Activated B cell treated with CpG ODN at 0.5 μM for 24 hours (primary cell): Measurements from ENCODE around the gene GEN1. TPM values are rescaled to one million over a fixed set of nuclear protein-coding genes. Genes with fewer than 3 reads are reported as not detected.

Source experiments
- ATAC-seq: fragments of 200-7000 bp; cut with Tn5 transposase; one replicate; pipeline ENCODE4 v1.10.0; 2021; ENCODE audit warnings: low read depth, mild to moderate bottlenecking, moderate library complexity
- CTCF ChIA-PET: fragments of 350-600 bp; sonication (Branson Sonifier 250); formaldehyde crosslinking; loops from one replicate; lab custom pipeline; 2021; ENCODE audit warnings: antibody characterized with exemption; lab: Charles Lee
- POLR2A ChIA-PET: fragments of 350-600 bp; sonication (Branson Sonifier 250); formaldehyde crosslinking; loops from one replicate; lab custom pipeline; 2021; ENCODE audit warnings: antibody characterized with exemption; lab: Charles Lee
- DNase-seq: peaks from one replicate; pipeline ENCODE4 v3.0.0; 2022
- H3K27ac Mint-ChIP-seq: one replicate; pipeline ENCODE4 v1.8.0; 2020; ENCODE audit warnings: mixed read lengths
- H3K27me3 Mint-ChIP-seq: one replicate; pipeline ENCODE4 v1.8.0; 2021; ENCODE audit warnings: mixed read lengths
- H3K36me3 Mint-ChIP-seq: one replicate; pipeline ENCODE4 v1.8.0; 2021; ENCODE audit warnings: low read depth, mixed read lengths
- H3K4me1 Mint-ChIP-seq: one replicate; pipeline ENCODE4 v1.8.0; 2021; ENCODE audit warnings: mixed read lengths
- H3K4me3 Mint-ChIP-seq: one replicate; pipeline ENCODE4 v1.8.0; 2020; ENCODE audit warnings: mild to moderate bottlenecking, mixed read lengths
- H3K9me3 Mint-ChIP-seq: one replicate; pipeline ENCODE4 v1.8.0; 2020; ENCODE audit warnings: mixed read lengths
- CTCF ChIP-seq: fragments of 200-600 bp; IDR thresholded peaks from one replicate; pipeline ENCODE4 v1.8.0; 2022; ENCODE audit warnings: antibody characterized with exemption, mild to moderate bottlenecking
- intact Hi-C: fragments of 100-400 bp; cut with micrococcal nuclease; formaldehyde crosslinking; loops from one replicate; pipeline ENCODE4 v1.15.1; 2024
- total RNA-seq: library from RNA; stranded (reverse); gene quantifications from 2 replicates; pipeline ENCODE4 v1.2.3, GENCODE V29; 2022

The GEN1 gene
- total RNA-seq: 141 and 163 TPM in 2 replicates

- POLR2A ChIA-PET: interaction anchor here (0.6 to 5.0 kb wide), 35 partner anchors 8 to 1123 kb away, joined by 3 to 118 read pairs (median 4); partner anchors contain the start of genes KCNS3 and MSGN1
- intact Hi-C loops: loop anchor here (2.0 to 5.0 kb wide), 8 partner anchors 17 to 1593 kb away; partner anchors contain the start of gene RAD51AP2
- H3K4me3 Mint-ChIP-seq: peak within 1 kb of the TSS; percentile 95
- DNase-seq: peak; percentile 90
- no peaks in the 10 kb centered on the region for H3K27me3 Mint-ChIP-seq
- H3K27ac Mint-ChIP-seq: peak within 1 kb of the TSS; percentile 95
- no peak for TF ChIP-seq CTCF
- no peaks in the 10 kb centered on the region for H3K9me3 Mint-ChIP-seq
- peaks cover 61% of the 10 kb centered on the region for H3K4me1 Mint-ChIP-seq
- CTCF ChIA-PET: interaction anchor here (1.2 to 1.7 kb wide), 5 partner anchors 34 to 77 kb away, joined by 4 to 7 read pairs (median 5); no protein-coding TSS in a partner anchor
- ATAC-seq: peak; percentile 83
- H3K36me3 Mint-ChIP-seq: peaks cover 33% of the 10 kb centered on the region
These were observed at the start of gene GEN1, which contains the start of gene SMC6 for GRCh38 chr2:17753803-17754663. Gene GEN1, plus strand, starts transcription at chr2:17754138. Its CDS starts 5,806 bp downstream, at chr2:17759944. Gene SMC6, minus strand, starts transcription at chr2:17753810. Its CDS starts 7,864 bp downstream, at chr2:17745946.

GRCh38 chr2:17706845-17707244 lies 47.1 kb upstream of the GEN1 start:
- H3K4me3 Mint-ChIP-seq: no peak overlapping the region
- intact Hi-C loops: no loop called here
- no peak overlapping the region for H3K27ac Mint-ChIP-seq
- ChIA-PET POLR2A (no interaction called here), CTCF (interaction anchor here (0.6 kb wide), 1 partner anchor 36 kb away, joined by 3 read pairs; no protein-coding TSS in a partner anchor)
- no peaks in the 10 kb centered on the region for H3K9me3 Mint-ChIP-seq
- TF ChIP-seq CTCF: no peak
- H3K4me1 Mint-ChIP-seq: no peaks in the 10 kb centered on the region
- DNase-seq: no peak
- H3K27me3 Mint-ChIP-seq: no peaks in the 10 kb centered on the region
- H3K36me3 Mint-ChIP-seq: peaks cover 58% of the 10 kb centered on the region
- no peak for ATAC-seq

GRCh38 chr2:17708501-17708900 lies 45.4 kb upstream of the GEN1 start:
- no peak for ATAC-seq

GRCh38 chr2:17709897-17710296 lies 44.0 kb upstream of the GEN1 start:
- no peaks in the 10 kb centered on the region for H3K9me3 Mint-ChIP-seq
- H3K36me3 Mint-ChIP-seq: peaks cover 64% of the 10 kb centered on the region
- DNase-seq: no peak
- no peak overlapping the region for H3K4me3 Mint-ChIP-seq
- ATAC-seq: no peak
- no peaks in the 10 kb centered on the region for H3K27me3 Mint-ChIP-seq
- H3K4me1 Mint-ChIP-seq: no peaks in the 10 kb centered on the region
- CTCF ChIA-PET: no interaction called here
- TF ChIP-seq CTCF: no peak
- intact Hi-C loops: no loop called here
- no peak overlapping the region for H3K27ac Mint-ChIP-seq
- POLR2A ChIA-PET: no interaction called here

More at GRCh38 chr2:17708501-17708900, 45.4 kb upstream of the GEN1 start:
- POLR2A ChIA-PET: no interaction called here
- no peak for TF ChIP-seq CTCF
- no peaks in the 10 kb centered on the region for H3K27me3 Mint-ChIP-seq
- H3K4me3 Mint-ChIP-seq: no peak overlapping the region
- intact Hi-C loops: no loop called here
- H3K9me3 Mint-ChIP-seq: no peaks in the 10 kb centered on the region
- no peaks in the 10 kb centered on the region for H3K4me1 Mint-ChIP-seq
- peaks cover 60% of the 10 kb centered on the region for H3K36me3 Mint-ChIP-seq
- CTCF ChIA-PET: interaction anchor here (1.2 to 1.5 kb wide), 2 partner anchors 11 to 37 kb away, joined by 6 to 8 read pairs; no protein-coding TSS in a partner anchor
- DNase-seq: no peak
- no peak overlapping the region for H3K27ac Mint-ChIP-seq
